Parathyroid adenoma (tissue), 2 donors: ENCODE data around the gene RALA.
"Not testable (repeated sequence)": the region's sequence is repeated elsewhere in the genome, so short reads cannot be mapped to it uniquely, and the experiment has no call there.

Experiments used
- H2AFZ ChIP-seq: fragments of 300-600 bp; sonication (generic); one replicate; pipeline ENCODE4 v1.7.0; 2017; ENCODE audit warnings: antibody characterized with exemption, mild to moderate bottlenecking
- H3K27ac ChIP-seq: fragments of 300-600 bp; sonication (generic); one replicate; pipeline ENCODE4 v1.7.0; 2017
- H3K27me3 ChIP-seq: fragments of 300-600 bp; sonication (generic); one replicate; pipeline ENCODE4 v1.7.0; 2017; ENCODE audit warnings: low read length; ENCODE audit not compliant: control insufficient read depth, insufficient read depth
- H3K36me3 ChIP-seq: fragments of 300-600 bp; sonication (generic); one replicate; pipeline ENCODE4 v1.7.0; 2017; ENCODE audit warnings: low read length; ENCODE audit not compliant: control insufficient read depth, insufficient read depth
- H3K4me1 ChIP-seq: fragments of 300-600 bp; sonication (generic); one replicate; pipeline ENCODE4 v1.7.0; 2017; ENCODE audit warnings: control low read depth
- H3K4me2 ChIP-seq: fragments of 300-600 bp; sonication (generic); one replicate; pipeline ENCODE4 v1.7.0; 2017; ENCODE audit warnings: low read length
- H3K4me3 ChIP-seq: fragments of 300-600 bp; sonication (generic); one replicate; pipeline ENCODE4 v1.7.0; 2017; ENCODE audit warnings: low read depth, low read length
- H3K79me2 ChIP-seq: fragments of 300-600 bp; sonication (generic); one replicate; pipeline ENCODE4 v1.7.0; 2017; ENCODE audit warnings: control low read depth
- H3K9ac ChIP-seq: fragments of 300-600 bp; sonication (generic); one replicate; pipeline ENCODE4 v1.7.0; 2017; ENCODE audit warnings: mild to moderate bottlenecking
- H3K9me3 ChIP-seq: fragments of 300-600 bp; sonication (generic); one replicate; pipeline ENCODE4 v1.7.0; 2017; ENCODE audit warnings: low read length; ENCODE audit not compliant: control insufficient read depth
- TF ChIP-seq, protein P1 (sequence below): fragments of 300-600 bp; sonication (generic); IDR thresholded peaks from one replicate; pipeline ENCODE4 v1.7.0; 2017; ENCODE audit warnings: antibody characterized with exemption, mild to moderate bottlenecking
- donor health status: primary hyperparathyroidism.

Gene RALA

DNA sequence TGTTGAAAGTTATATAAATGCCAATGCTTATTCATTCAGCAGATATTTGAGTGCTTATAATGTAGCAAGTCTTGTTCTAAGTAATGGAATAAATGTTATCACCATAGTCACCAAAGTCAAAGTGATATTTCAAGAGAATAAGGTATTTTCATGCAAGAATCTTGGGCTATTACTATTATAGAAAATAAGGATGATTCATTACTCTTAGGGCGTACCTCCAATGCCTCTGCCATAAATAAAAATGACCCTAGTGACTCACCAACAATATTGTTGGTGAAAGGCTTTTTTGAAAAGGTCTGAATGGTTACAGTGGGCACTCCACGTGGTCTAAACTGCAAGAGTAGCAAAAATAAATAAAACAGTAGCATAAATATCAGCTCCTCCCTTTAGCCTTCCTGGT, 68.4 kb downstream of the RALA start:
- Histone ChIP-seq H3K4me1 (no peaks in the 10 kb centered on the region), H3K9me3 (no peaks in the 10 kb centered on the region), H3K4me2 (no peak overlapping the region), H3K27me3 (no peaks in the 10 kb centered on the region), H2AFZ (no peak overlapping the region), H3K4me3 (no peak overlapping the region), H3K79me2 (no peaks in the 10 kb centered on the region), H3K27ac (no peak overlapping the region), H3K9ac (no peak overlapping the region), H3K36me3 (no peaks in the 10 kb centered on the region)
- TF ChIP-seq, protein P1, sequence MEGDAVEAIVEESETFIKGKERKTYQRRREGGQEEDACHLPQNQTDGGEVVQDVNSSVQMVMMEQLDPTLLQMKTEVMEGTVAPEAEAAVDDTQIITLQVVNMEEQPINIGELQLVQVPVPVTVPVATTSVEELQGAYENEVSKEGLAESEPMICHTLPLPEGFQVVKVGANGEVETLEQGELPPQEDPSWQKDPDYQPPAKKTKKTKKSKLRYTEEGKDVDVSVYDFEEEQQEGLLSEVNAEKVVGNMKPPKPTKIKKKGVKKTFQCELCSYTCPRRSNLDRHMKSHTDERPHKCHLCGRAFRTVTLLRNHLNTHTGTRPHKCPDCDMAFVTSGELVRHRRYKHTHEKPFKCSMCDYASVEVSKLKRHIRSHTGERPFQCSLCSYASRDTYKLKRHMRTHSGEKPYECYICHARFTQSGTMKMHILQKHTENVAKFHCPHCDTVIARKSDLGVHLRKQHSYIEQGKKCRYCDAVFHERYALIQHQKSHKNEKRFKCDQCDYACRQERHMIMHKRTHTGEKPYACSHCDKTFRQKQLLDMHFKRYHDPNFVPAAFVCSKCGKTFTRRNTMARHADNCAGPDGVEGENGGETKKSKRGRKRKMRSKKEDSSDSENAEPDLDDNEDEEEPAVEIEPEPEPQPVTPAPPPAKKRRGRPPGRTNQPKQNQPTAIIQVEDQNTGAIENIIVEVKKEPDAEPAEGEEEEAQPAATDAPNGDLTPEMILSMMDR = no peak

DNA sequence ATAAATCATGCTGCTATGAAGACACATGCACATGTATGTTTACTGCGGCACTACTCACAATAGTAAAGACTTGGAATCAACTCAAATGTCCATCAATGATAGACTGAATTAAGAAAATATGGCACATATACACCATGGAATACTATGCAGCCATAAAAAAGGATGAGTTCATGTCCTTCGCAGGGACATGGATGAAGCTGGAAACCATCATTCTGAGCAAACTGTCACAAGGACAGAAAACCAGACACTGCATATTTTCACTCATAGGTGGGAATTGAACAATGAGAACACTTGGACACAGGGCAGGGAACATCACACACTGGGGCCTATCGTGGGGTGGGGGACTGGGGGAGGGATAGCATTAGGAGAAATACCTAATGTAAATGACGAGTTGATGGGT, 69.7 kb downstream of the RALA start:
- H3K9ac ChIP-seq, H2AFZ ChIP-seq, H3K4me3 ChIP-seq, H3K4me2 ChIP-seq, H3K27ac ChIP-seq, H3K9me3 ChIP-seq, H3K36me3 ChIP-seq, H3K79me2 ChIP-seq, H3K27me3 ChIP-seq, H3K4me1 ChIP-seq: not testable (repeated sequence)

DNA sequence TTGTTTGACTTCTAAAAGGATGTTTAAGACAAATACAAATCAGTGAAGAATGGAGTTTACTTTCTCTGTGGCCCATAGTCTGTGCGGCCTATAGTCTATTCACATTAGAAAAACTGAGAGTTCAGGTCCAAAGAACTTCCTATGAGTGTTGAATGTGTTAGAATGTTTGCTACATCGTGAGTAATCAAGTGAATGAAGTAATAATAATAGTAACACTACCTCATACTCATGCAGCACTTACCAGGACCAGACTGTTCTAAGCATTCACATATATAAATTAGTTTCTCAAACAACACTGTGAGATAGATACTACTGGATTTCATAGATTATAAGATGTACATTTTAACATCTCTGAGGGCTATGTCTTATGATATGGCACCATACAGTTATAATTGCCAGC, 70.4 kb downstream of the RALA start:
- Histone ChIP-seq H3K36me3 (no peaks in the 10 kb centered on the region), H3K27me3 (no peaks in the 10 kb centered on the region), H3K79me2 (no peaks in the 10 kb centered on the region), H3K9ac (no peak overlapping the region), H2AFZ (no peak overlapping the region), H3K4me1 (no peaks in the 10 kb centered on the region), H3K4me2 (no peak overlapping the region), H3K9me3 (no peaks in the 10 kb centered on the region), H3K4me3 (no peak overlapping the region), H3K27ac (no peak overlapping the region)
- TF ChIP-seq, protein P1 = no peak

DNA sequence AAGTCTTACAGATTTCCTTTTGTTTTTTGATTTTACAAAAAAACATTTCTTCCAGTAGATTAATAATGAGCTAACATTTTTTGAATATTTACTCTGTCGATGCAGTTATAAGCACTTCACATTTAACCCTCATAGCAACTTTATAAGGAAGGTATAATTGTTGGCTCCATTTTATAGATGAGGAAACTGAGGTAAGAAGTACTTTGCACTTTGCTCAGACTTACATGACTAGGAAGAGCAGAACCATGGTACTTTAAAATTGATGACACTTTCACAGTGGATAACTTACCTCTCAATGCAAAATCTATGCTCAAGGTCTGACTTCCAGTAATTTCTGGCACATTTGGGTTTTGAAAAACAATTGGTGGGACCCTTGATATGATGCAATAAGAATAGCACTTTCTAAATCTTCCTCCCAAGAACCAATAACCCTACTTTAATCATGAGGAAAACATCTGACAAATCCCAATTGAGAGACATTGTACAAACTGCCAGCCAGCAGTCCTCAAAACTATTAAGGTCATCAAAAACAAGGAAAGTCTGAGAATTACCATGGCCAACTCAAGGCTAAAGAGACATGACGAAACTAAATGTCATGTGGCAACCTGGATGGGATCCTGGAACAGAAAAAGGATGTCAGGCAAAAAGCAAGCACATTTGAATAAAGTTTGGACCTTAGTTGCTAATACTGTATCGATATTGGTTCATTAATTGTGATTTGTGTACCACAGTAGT, 72.6 kb downstream of the RALA start:
- no peaks in the 10 kb centered on the region for H3K36me3 ChIP-seq
- no peak overlapping the region for H2AFZ ChIP-seq
- H3K9ac ChIP-seq = no peak overlapping the region
- H3K27ac ChIP-seq = no peak overlapping the region
- no peaks in the 10 kb centered on the region for H3K79me2 ChIP-seq
- no peak overlapping the region for H3K4me2 ChIP-seq
- no peak overlapping the region for H3K4me3 ChIP-seq
- H3K27me3 ChIP-seq = no peaks in the 10 kb centered on the region
- H3K4me1 ChIP-seq = no peaks in the 10 kb centered on the region
- TF ChIP-seq, protein P1 = no peak
- no peaks in the 10 kb centered on the region for H3K9me3 ChIP-seq

DNA sequence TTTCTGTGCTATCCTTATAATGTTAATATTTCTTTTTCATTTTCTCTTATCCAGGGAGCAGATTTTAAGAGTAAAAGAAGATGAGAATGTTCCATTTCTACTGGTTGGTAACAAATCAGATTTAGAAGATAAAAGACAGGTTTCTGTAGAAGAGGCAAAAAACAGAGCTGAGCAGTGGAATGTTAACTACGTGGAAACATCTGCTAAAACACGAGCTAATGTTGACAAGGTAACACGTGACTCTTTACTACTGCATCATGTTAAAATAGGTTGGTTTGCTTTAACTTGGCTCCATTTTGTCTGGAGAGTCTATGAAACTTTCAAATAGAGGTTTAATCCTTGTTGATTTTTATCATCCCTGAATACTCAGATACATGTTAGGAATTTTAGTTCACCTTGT, 73.3 kb downstream of the RALA start:
- Histone ChIP-seq H3K4me2 (no peak overlapping the region), H3K79me2 (no peaks in the 10 kb centered on the region), H3K4me3 (no peak overlapping the region), H3K4me1 (no peaks in the 10 kb centered on the region), H3K36me3 (no peaks in the 10 kb centered on the region), H3K9ac (no peak overlapping the region), H3K27ac (no peak overlapping the region), H3K9me3 (no peaks in the 10 kb centered on the region), H2AFZ (no peak overlapping the region), H3K27me3 (no peaks in the 10 kb centered on the region)
- TF ChIP-seq, protein P1 = no peak
